ENCODE measurements around the gene LHX8.

LHX8 gene

DNA sequence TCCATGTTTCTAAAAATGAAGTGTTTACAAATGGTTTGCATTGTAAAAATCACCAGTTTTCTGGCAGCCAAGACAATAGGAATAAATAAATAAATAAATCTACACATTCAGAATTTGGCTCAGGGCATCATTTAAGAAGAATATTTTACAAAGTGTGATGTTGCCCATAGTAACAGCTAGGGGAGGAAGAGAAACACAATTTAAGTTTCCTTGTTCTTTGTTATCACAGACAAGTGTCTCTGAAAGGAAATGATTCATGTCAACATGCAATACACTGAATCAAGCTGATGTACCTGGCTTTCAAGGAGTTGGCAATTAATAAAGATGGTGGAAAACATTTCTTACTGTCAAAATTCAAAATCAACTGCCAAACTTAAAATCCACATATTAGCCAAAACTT, 74.7 kb downstream of the LHX8 start:
- TF ChIP-seq, protein P1, sequence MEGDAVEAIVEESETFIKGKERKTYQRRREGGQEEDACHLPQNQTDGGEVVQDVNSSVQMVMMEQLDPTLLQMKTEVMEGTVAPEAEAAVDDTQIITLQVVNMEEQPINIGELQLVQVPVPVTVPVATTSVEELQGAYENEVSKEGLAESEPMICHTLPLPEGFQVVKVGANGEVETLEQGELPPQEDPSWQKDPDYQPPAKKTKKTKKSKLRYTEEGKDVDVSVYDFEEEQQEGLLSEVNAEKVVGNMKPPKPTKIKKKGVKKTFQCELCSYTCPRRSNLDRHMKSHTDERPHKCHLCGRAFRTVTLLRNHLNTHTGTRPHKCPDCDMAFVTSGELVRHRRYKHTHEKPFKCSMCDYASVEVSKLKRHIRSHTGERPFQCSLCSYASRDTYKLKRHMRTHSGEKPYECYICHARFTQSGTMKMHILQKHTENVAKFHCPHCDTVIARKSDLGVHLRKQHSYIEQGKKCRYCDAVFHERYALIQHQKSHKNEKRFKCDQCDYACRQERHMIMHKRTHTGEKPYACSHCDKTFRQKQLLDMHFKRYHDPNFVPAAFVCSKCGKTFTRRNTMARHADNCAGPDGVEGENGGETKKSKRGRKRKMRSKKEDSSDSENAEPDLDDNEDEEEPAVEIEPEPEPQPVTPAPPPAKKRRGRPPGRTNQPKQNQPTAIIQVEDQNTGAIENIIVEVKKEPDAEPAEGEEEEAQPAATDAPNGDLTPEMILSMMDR (IDR thresholded peaks at IDR 0.05; ENCODE audit: borderline replicate concordance, insufficient read depth, low read depth, low read length) = no peak
- H3K4me3 ChIP-seq (ENCODE audit: low read depth, low read length) = no peak overlapping the region

Measured in GM12875 (cell line).